ENCODE measurements around the gene PARP3. TPM values are rescaled to one million over a fixed set of nuclear protein-coding genes. Genes with fewer than 3 reads are reported as not detected.
"Not testable (repeated sequence)": the region's sequence is repeated elsewhere in the genome, so short reads cannot be mapped to it uniquely, and the experiment has no call there.

Gene PARP3
- total and polyA plus RNA-seq, 10 donors: 8.2 to 34.2 (median 24.7) TPM

DNA sequence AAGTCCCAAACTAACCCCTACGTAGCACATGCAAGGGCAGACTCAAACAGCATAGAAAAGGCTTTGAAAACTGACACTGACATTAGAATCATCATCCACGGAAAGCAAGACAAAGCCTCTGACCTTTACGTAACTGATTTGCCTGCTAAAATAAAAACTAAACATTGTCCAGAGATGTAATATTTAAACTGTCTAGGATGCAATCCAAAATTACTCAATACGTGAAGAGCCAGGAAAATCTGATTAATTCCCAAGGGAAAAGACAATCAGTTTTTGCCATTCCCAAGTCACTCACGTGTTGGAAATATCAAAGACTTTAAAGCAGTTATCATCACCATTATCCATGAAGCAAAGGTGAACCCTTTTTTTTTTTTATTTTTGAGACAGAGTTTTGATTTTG lies 25.7 kb upstream of the PARP3 start:
- Histone ChIP-seq H3K36me3 (no peaks in the 10 kb centered on the region), H3K9me3 (no peaks in the 10 kb centered on the region), H3K4me3 (no peak overlapping the region), H3K4me1 (no peaks in the 10 kb centered on the region), H3K27ac (no peak overlapping the region), H3K27me3 (replicated peaks in 1 of 7) (peaks cover 0 to 8% (median 0%) of the 10 kb centered on the region in 7 donors)
- 59 to 72% (median 67%) methylated on average over 5 of the region's 5 CpGs for WGBS, 5 donors
- no peak for DNase-seq
- intact Hi-C loops (cut with DNase I; ENCODE audit: low total_unique reads): no loop called here
- no peak for TF ChIP-seq CTCF (IDR thresholded peaks at IDR 0.05 in 8 of 11, conservative IDR thresholded peaks at IDR 0.05 in 3 of 11)
- no peak for TF ChIP-seq POLR2A (IDR thresholded peaks at IDR 0.05)
- no peak for TF ChIP-seq POLR2AphosphoS5 (IDR thresholded peaks at IDR 0.05)

DNA sequence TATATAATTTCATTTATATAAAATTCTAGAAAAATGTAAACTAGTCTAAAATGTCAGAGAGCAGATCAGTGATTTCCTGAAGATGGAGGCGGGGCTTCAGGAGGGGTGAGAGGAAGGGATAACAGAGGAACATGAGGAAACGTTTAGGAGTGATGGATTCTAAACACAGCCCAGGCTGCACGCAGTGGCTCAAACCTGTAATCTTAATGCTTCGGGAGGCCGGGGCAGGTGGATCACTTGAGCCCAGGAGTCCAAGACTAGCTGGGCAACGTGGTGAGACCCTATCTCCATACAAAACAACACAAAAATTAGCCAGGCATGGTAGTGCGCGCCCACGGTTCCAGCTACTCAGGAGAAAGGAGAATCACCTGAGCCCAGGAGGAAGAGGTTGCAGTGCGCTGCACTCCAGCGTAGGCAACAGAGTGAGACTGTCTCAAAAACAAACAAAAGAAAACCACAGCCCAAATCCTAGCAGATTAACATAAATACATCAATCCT lies 21.0 kb upstream of the PARP3 start:
- peaks cover 0 to 8% (median 0%) of the 10 kb centered on the region in 7 donors for H3K27me3 ChIP-seq (replicated peaks in 1 of 7)
- no peak overlapping the region for H3K27ac ChIP-seq
- H3K36me3 ChIP-seq: no peaks in the 10 kb centered on the region
- TF ChIP-seq POLR2A (IDR thresholded peaks at IDR 0.05) (no peak), CTCF (IDR thresholded peaks at IDR 0.05 in 8 of 11, conservative IDR thresholded peaks at IDR 0.05 in 3 of 11) (no peak), POLR2AphosphoS5 (IDR thresholded peaks at IDR 0.05) (no peak)
- intact Hi-C loops (cut with DNase I; ENCODE audit: low total_unique reads): no loop called here
- no peaks in the 10 kb centered on the region for H3K4me1 ChIP-seq
- WGBS, 5 donors: 78 to 84% (median 83%) methylated on average over 11 of the region's 11 CpGs
- no peak for DNase-seq
- no peak overlapping the region for H3K4me3 ChIP-seq
- no peaks in the 10 kb centered on the region for H3K9me3 ChIP-seq

DNA sequence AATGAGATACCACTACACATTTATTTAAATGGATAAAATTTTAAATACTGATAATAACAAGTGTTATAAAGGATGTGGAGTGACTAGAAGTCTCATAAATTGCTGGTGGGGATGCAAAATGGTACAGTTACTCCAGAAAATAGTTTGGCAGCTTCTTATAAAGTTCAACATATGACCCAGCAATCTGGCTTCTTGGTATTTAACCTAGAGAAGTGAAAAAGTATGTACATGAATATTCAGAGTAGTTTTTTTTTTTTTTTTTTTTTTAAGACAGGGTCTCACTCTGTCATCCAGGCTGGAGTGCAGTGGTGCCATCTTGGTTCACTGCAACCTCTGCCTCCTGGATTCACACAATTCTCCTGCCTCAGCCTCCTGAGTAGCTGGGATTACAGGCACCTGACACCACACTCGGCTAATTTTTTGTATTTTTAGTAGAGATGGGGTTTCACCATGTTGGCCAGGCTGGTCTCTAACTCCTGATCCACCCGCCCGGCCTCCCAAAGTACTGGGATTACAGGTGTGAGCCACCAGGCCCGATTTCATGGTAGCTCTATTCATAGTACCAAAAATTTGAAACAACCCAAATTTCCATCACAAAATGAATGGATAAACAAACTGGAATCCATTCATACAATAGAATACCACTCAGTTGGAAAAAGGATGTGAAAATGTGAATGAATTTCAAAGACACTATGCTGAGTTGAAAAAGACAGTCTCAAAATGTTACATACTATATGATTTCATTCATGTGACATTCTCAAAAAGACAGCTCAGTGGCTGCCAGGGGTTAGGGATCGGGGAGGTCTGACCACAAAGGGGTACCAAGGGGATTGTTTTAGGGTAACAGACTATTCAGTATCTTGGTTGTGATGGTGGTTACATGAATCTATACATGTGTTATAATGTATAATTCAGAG lies 14.8 kb upstream of the PARP3 start:
- H3K9me3 ChIP-seq: no peaks in the 10 kb centered on the region
- no peak overlapping the region for H3K4me3 ChIP-seq
- no peak for DNase-seq
- H3K4me1 ChIP-seq: no peaks in the 10 kb centered on the region
- H3K27me3 ChIP-seq (replicated peaks in 1 of 7): no peaks in the 10 kb centered on the region
- peaks cover 0 to 17% (median 3%) of the 10 kb centered on the region in 6 donors for H3K36me3 ChIP-seq
- H3K27ac ChIP-seq: no peak overlapping the region
- intact Hi-C loops (cut with DNase I; ENCODE audit: low total_unique reads): no loop called here
- no peak for TF ChIP-seq CTCF (IDR thresholded peaks at IDR 0.05 in 8 of 11, conservative IDR thresholded peaks at IDR 0.05 in 3 of 11)
- no peak for TF ChIP-seq POLR2A (IDR thresholded peaks at IDR 0.05)
- 87 to 94% (median 89%) methylated on average over 5 of the region's 5 CpGs for WGBS, 5 donors

- WGBS, 5 donors: 95 to 97% (median 96%) methylated on average over 6 to 7 of the region's 7 CpGs
These were observed 13.7 kb upstream of the PARP3 start for GRCh38 chr3:51928438-51928837.

DNA sequence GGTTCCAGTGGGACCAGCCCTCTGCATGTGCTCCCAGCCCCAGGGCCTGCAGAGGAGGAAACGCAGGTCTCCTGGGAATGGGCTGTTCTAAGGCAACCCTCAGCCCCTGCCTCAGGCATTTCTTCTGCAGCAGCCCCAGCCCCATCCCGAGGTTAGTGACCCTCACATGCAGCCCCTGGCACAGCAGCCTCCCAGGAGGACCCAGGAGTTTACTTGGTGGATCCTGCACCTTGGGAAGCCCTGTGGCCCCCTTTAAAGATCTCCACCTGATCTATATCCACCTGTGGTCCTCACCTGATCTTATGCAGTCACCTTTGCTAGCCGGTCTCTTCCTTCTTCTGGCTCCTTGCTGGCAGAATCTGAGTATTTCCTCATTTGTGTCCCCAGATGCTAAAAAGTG lies 13.2 kb upstream of the PARP3 start:
- WGBS, 5 donors: 81 to 92% (median 83%) methylated on average over 2 to 3 of the region's 3 CpGs
- H3K4me1 ChIP-seq; H3K27me3 ChIP-seq (replicated peaks in 1 of 7); DNase-seq; H3K27ac ChIP-seq; H3K9me3 ChIP-seq; intact Hi-C loops (cut with DNase I; ENCODE audit: low total_unique reads); H3K4me3 ChIP-seq: not testable (repeated sequence)
- peaks cover 0 to 34% (median 19%) of the 10 kb centered on the region in 6 donors for H3K36me3 ChIP-seq

More at GRCh38 chr3:51928438-51928837, 13.7 kb upstream of the PARP3 start:
- no peak overlapping the region for H3K27ac ChIP-seq
- H3K4me1 ChIP-seq: no peaks in the 10 kb centered on the region
- no peak for DNase-seq
- H3K36me3 ChIP-seq: peaks cover 0 to 29% (median 13%) of the 10 kb centered on the region in 6 donors
- no peaks in the 10 kb centered on the region for H3K27me3 ChIP-seq (replicated peaks in 1 of 7)
- no peaks in the 10 kb centered on the region for H3K9me3 ChIP-seq
- intact Hi-C loops (cut with DNase I; ENCODE audit: low total_unique reads): no loop called here
- TF ChIP-seq POLR2A (IDR thresholded peaks at IDR 0.05) (no peak), CTCF (IDR thresholded peaks at IDR 0.05 in 8 of 11, conservative IDR thresholded peaks at IDR 0.05 in 3 of 11) (no peak), POLR2AphosphoS5 (IDR thresholded peaks at IDR 0.05) (no peak)
- no peak overlapping the region for H3K4me3 ChIP-seq
